ENCODE results near the gene PLAAT5. TPM values are rescaled to one million over a fixed set of nuclear protein-coding genes. Genes with fewer than 3 reads are reported as not detected.
A peak's percentile ranks its signal among the peaks of the same experiment; 100 is the strongest.
"Not testable (repeated sequence)": the region's sequence is repeated elsewhere in the genome, so short reads cannot be mapped to it uniquely, and the experiment has no call there.

PLAAT5 gene
- total and polyA plus RNA-seq, 4 experiments from 2014 or later, result not detected

- H3K4me3 Mint-ChIP-seq, result peak overlapping the region in 7 of 8 donors; percentile 19 to 76 (median 65)
- Histone ChIP-seq H3K36me3 (ENCODE audit: insufficient read depth, low read length) (no peaks in the 10 kb centered on the region), H3K4me1 (ENCODE audit: insufficient read depth, low read length) (peaks cover 86% of the 10 kb centered on the region), H3K27ac (ENCODE audit: low read depth, low read length) (peak overlapping the region; percentile 77), H3K27me3 (ENCODE audit: insufficient read depth, low read length) (no peaks in the 10 kb centered on the region), H3K9me3 (ENCODE audit: control insufficient read depth in 1 of 2, low read length in 2 of 2) (no peaks in the 10 kb centered on the region), H3K4me3 (ENCODE audit: low read length in 2 of 2) (no peak overlapping the region)
- intact Hi-C loops (cut with micrococcal nuclease), result no loop called here
- CTCF ChIA-PET (ENCODE audit: partially characterized antibody), result interaction anchor here (3.1 kb wide), 1 partner anchor 55 kb away, joined by 14 read pairs; no protein-coding TSS in a partner anchor
- peaks cover 3 to 23% of the 10 kb centered on the region in 2 donors for H3K36me3 Mint-ChIP-seq
- POLR2A ChIA-PET (ENCODE audit: partially characterized antibody), result interaction anchor here (0.8 to 8.4 kb wide), 3 partner anchors 17 to 59 kb away, joined by 3 to 101 read pairs (median 42); no protein-coding TSS in a partner anchor
- DNase-seq, result no peak
- peaks cover 0 to 1% (median 0%) of the 10 kb centered on the region in 8 donors for H3K9me3 Mint-ChIP-seq
- no peaks in the 10 kb centered on the region for H3K27me3 Mint-ChIP-seq
- peaks cover 66 to 95% (median 82%) of the 10 kb centered on the region in 4 donors for H3K4me1 Mint-ChIP-seq
- peak overlapping the region; percentile 48 to 99 (median 94) for H3K27ac Mint-ChIP-seq
These were observed 43.1 kb upstream of the PLAAT5 start for GRCh38 chr11:63534076-63534475.

- ChIA-PET CTCF (ENCODE audit: partially characterized antibody) (interaction anchor here (0.5 to 3.1 kb wide), 7 partner anchors 11 to 103 kb away, joined by 3 to 14 read pairs (median 5); no protein-coding TSS in a partner anchor), POLR2A (ENCODE audit: partially characterized antibody) (interaction anchor here (0.8 to 8.4 kb wide), 8 partner anchors 11 to 81 kb away, joined by 3 to 101 read pairs (median 6); partner anchors contain the start of gene PLAAT5)
- intact Hi-C loops (cut with micrococcal nuclease), result no loop called here
- no peaks in the 10 kb centered on the region for H3K27me3 Mint-ChIP-seq
- DNase-seq, result no peak
- peak overlapping the region in 7 of 8 donors; percentile 19 to 76 (median 45) for H3K4me3 Mint-ChIP-seq
- H3K4me1 ChIP-seq (ENCODE audit: insufficient read depth, low read length), result peaks cover 78% of the 10 kb centered on the region
- H3K9me3 Mint-ChIP-seq, result no peaks in the 10 kb centered on the region
- H3K4me1 Mint-ChIP-seq, result peaks cover 59 to 88% (median 75%) of the 10 kb centered on the region in 4 donors
- H3K36me3 ChIP-seq (ENCODE audit: insufficient read depth, low read length), result no peaks in the 10 kb centered on the region
- H3K27me3 ChIP-seq (ENCODE audit: insufficient read depth, low read length), result no peaks in the 10 kb centered on the region
- H3K27ac Mint-ChIP-seq, result peak overlapping the region in 5 of 7 donors; percentile 48 to 99 (median 94)
- H3K27ac ChIP-seq (ENCODE audit: low read depth, low read length), result no peak overlapping the region
- H3K36me3 Mint-ChIP-seq, result peaks cover 0 to 14% of the 10 kb centered on the region in 2 donors
- no peak overlapping the region for H3K4me3 ChIP-seq (ENCODE audit: low read length in 2 of 2)
- H3K9me3 ChIP-seq (ENCODE audit: control insufficient read depth in 1 of 2, low read length in 2 of 2), result no peaks in the 10 kb centered on the region
These were observed 42.0 kb upstream of the PLAAT5 start for GRCh38 chr11:63532799-63533475.

- no peak for DNase-seq
- Mint-ChIP-seq H3K27me3 (no peaks in the 10 kb centered on the region), H3K27ac (peak overlapping the region; percentile 90 to 99 (median 95)), H3K36me3 (peaks cover 0 to 7% of the 10 kb centered on the region in 2 donors), H3K9me3 (no peaks in the 10 kb centered on the region), H3K4me3 (peak overlapping the region in 7 of 8 donors; percentile 78 to 91 (median 85)), H3K4me1 (peaks cover 57 to 80% (median 68%) of the 10 kb centered on the region in 4 donors)
- Histone ChIP-seq H3K4me3 (ENCODE audit: low read length in 2 of 2) (peak overlapping the region in 1 of 2 donors; percentile 12), H3K9me3 (ENCODE audit: control insufficient read depth in 1 of 2, low read length in 2 of 2) (no peaks in the 10 kb centered on the region), H3K27me3 (ENCODE audit: insufficient read depth, low read length) (no peaks in the 10 kb centered on the region), H3K36me3 (ENCODE audit: insufficient read depth, low read length) (no peaks in the 10 kb centered on the region), H3K27ac (ENCODE audit: low read depth, low read length) (peak overlapping the region; percentile 47), H3K4me1 (ENCODE audit: insufficient read depth, low read length) (peaks cover 71% of the 10 kb centered on the region)
- ChIA-PET POLR2A (ENCODE audit: partially characterized antibody) (interaction anchor here (0.9 to 8.4 kb wide), 11 partner anchors 9 to 81 kb away, joined by 3 to 101 read pairs (median 4); partner anchors contain the start of gene PLAAT5), CTCF (ENCODE audit: partially characterized antibody) (interaction anchor here (0.5 to 3.1 kb wide), 8 partner anchors 11 to 167 kb away, joined by 3 to 14 read pairs (median 4); no protein-coding TSS in a partner anchor)
- intact Hi-C loops (cut with micrococcal nuclease), result no loop called here
These were observed 41.1 kb upstream of the PLAAT5 start for GRCh38 chr11:63532117-63532516.

- H3K36me3 Mint-ChIP-seq; H3K9me3 ChIP-seq (ENCODE audit: control insufficient read depth in 1 of 2, low read length in 2 of 2); H3K9me3 Mint-ChIP-seq; H3K27me3 Mint-ChIP-seq; H3K27me3 ChIP-seq (ENCODE audit: insufficient read depth, low read length); H3K36me3 ChIP-seq (ENCODE audit: insufficient read depth, low read length): not testable (repeated sequence)
- peak overlapping the region; percentile 47 for H3K27ac ChIP-seq (ENCODE audit: low read depth, low read length)
- intact Hi-C loops (cut with micrococcal nuclease), result loop anchor here (1.0 to 2.0 kb wide), 2 partner anchors 13 to 40 kb away; partner anchors contain the start of gene PLAAT5
- Mint-ChIP-seq H3K4me1 (peaks cover 54 to 71% (median 64%) of the 10 kb centered on the region in 4 donors), H3K4me3 (peak overlapping the region; percentile 55 to 91 (median 84)), H3K27ac (peak overlapping the region; percentile 90 to 99 (median 95))
- peak overlapping the region in 1 of 2 donors; percentile 12 for H3K4me3 ChIP-seq (ENCODE audit: low read length in 2 of 2)
- ChIA-PET POLR2A (ENCODE audit: partially characterized antibody) (interaction anchor here (0.9 to 8.4 kb wide), 9 partner anchors 8 to 50 kb away, joined by 3 to 101 read pairs (median 6); partner anchors contain the start of gene PLAAT5), CTCF (ENCODE audit: partially characterized antibody) (interaction anchor here (1.1 to 3.1 kb wide), 5 partner anchors 12 to 168 kb away, joined by 3 to 14 read pairs (median 6); no protein-coding TSS in a partner anchor)
- DNase-seq, result peak; percentile 79 to 89 (median 85)
- H3K4me1 ChIP-seq (ENCODE audit: insufficient read depth, low read length), result peaks cover 68% of the 10 kb centered on the region
These were observed 40.3 kb upstream of the PLAAT5 start for GRCh38 chr11:63531074-63531792.

- DNase-seq, result no peak
- Mint-ChIP-seq H3K27ac (peak overlapping the region; percentile 67 to 94 (median 85)), H3K4me3 (peak overlapping the region in 1 of 8 donors; percentile 26), H3K36me3 (no peaks in the 10 kb centered on the region), H3K4me1 (peaks cover 43 to 59% (median 52%) of the 10 kb centered on the region in 4 donors), H3K27me3 (no peaks in the 10 kb centered on the region), H3K9me3 (no peaks in the 10 kb centered on the region)
- no peaks in the 10 kb centered on the region for H3K36me3 ChIP-seq (ENCODE audit: insufficient read depth, low read length)
- H3K27ac ChIP-seq (ENCODE audit: low read depth, low read length), result no peak overlapping the region
- no peaks in the 10 kb centered on the region for H3K9me3 ChIP-seq (ENCODE audit: control insufficient read depth in 1 of 2, low read length in 2 of 2)
- H3K4me1 ChIP-seq (ENCODE audit: insufficient read depth, low read length), result peaks cover 56% of the 10 kb centered on the region
- ChIA-PET CTCF (ENCODE audit: partially characterized antibody) (interaction anchor here (1.0 to 1.8 kb wide), 3 partner anchors 12 to 38 kb away, joined by 3 to 5 read pairs (median 3); no protein-coding TSS in a partner anchor), POLR2A (ENCODE audit: partially characterized antibody) (interaction anchor here (0.8 to 1.3 kb wide), 6 partner anchors 10 to 104 kb away, joined by 3 read pairs; partner anchors contain the start of gene PLAAT3)
- H3K4me3 ChIP-seq (ENCODE audit: low read length in 2 of 2), result no peak overlapping the region
- intact Hi-C loops (cut with micrococcal nuclease), result loop anchor here (2.0 kb wide), 1 partner anchor 39 kb away; the partner anchor contains the start of gene PLAAT5
- no peaks in the 10 kb centered on the region for H3K27me3 ChIP-seq (ENCODE audit: insufficient read depth, low read length)
These were observed 39.1 kb upstream of the PLAAT5 start for GRCh38 chr11:63530021-63530420.

GRCh38 chr11:63529373-63529772, 38.4 kb upstream of the PLAAT5 start:
- H3K27me3 ChIP-seq (ENCODE audit: insufficient read depth, low read length); H3K9me3 Mint-ChIP-seq; intact Hi-C loops (cut with micrococcal nuclease); H3K36me3 ChIP-seq (ENCODE audit: insufficient read depth, low read length); DNase-seq; H3K9me3 ChIP-seq (ENCODE audit: control insufficient read depth in 1 of 2, low read length in 2 of 2); H3K27ac ChIP-seq (ENCODE audit: low read depth, low read length); H3K4me3 ChIP-seq (ENCODE audit: low read length in 2 of 2); H3K36me3 Mint-ChIP-seq; H3K27me3 Mint-ChIP-seq: not testable (repeated sequence)
- peak overlapping the region in 1 of 8 donors; percentile 35 for H3K4me3 Mint-ChIP-seq
- peaks cover 39 to 53% (median 47%) of the 10 kb centered on the region in 4 donors for H3K4me1 Mint-ChIP-seq
- peaks cover 50% of the 10 kb centered on the region for H3K4me1 ChIP-seq (ENCODE audit: insufficient read depth, low read length)
- peak overlapping the region; percentile 26 to 85 (median 84) for H3K27ac Mint-ChIP-seq
- ChIA-PET CTCF (ENCODE audit: partially characterized antibody) (interaction anchor here (1.0 to 1.8 kb wide), 3 partner anchors 12 to 38 kb away, joined by 3 to 5 read pairs (median 3); no protein-coding TSS in a partner anchor), POLR2A (ENCODE audit: partially characterized antibody) (interaction anchor here (0.8 to 1.4 kb wide), 8 partner anchors 9 to 105 kb away, joined by 3 to 4 read pairs (median 3); partner anchors contain the start of gene PLAAT3)
